Ovary (tissue), 3 donors: Measurements from ENCODE around the gene FITM1.

Experiments used
- EP300 ChIP-seq: sonication (generic); formaldehyde crosslinking; IDR thresholded peaks from one replicate; pipeline ENCODE4 v1.6.1; 2017; ENCODE audit warnings: antibody characterized with exemption
- POLR2A ChIP-seq: fragments of 450-650 bp; IDR thresholded peaks from one replicate; pipeline ENCODE4 v1.6.1; 2017; ENCODE audit warnings: antibody characterized with exemption, mild to moderate bottlenecking, moderate library complexity
- TF ChIP-seq, protein P1 (sequence below), 3 donors: fragments of 450-650 bp in 2 of 3; fragments of 200-600 bp in 1 of 3; IDR thresholded peaks; one replicate each; pipeline versions ENCODE4 v1.5.1 to v1.8.0; 2016 to 2022; ENCODE audit warnings: antibody characterized with exemption in 3 of 3, mild to moderate bottlenecking in 1 of 3
- donor health status: DM: no; HTN: no; CAD: no.

DNA sequence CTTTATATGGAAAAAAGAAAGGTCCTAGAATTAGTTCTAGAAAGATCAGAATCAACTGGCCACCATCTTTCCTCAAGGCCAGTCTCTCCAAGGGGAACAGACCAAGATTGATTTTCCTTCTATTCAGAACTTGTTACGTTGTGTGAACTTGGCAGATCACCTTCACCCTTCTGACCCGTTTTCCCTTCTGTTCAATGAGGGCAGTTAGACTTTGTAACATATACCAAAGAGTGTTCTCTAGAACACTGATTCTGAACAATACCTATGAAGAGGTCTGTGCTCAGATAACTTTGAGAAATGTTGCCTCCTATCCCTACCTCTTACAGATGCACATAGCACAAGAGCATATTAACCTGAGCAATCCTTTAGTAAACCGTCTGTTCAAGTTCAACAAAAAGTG lies 47.0 kb upstream of the FITM1 start:
- TF ChIP-seq, protein P1, sequence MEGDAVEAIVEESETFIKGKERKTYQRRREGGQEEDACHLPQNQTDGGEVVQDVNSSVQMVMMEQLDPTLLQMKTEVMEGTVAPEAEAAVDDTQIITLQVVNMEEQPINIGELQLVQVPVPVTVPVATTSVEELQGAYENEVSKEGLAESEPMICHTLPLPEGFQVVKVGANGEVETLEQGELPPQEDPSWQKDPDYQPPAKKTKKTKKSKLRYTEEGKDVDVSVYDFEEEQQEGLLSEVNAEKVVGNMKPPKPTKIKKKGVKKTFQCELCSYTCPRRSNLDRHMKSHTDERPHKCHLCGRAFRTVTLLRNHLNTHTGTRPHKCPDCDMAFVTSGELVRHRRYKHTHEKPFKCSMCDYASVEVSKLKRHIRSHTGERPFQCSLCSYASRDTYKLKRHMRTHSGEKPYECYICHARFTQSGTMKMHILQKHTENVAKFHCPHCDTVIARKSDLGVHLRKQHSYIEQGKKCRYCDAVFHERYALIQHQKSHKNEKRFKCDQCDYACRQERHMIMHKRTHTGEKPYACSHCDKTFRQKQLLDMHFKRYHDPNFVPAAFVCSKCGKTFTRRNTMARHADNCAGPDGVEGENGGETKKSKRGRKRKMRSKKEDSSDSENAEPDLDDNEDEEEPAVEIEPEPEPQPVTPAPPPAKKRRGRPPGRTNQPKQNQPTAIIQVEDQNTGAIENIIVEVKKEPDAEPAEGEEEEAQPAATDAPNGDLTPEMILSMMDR (IDR thresholded peaks at IDR 0.05) = no peak
- TF ChIP-seq EP300 (no peak), POLR2A (no peak)
